WTC11 (cell line): Measurements from ENCODE around the gene GALNT16. TPM values are rescaled to one million over a fixed set of nuclear protein-coding genes. Genes with fewer than 3 reads are reported as not detected.
A peak's percentile ranks its signal among the peaks of the same experiment; 100 is the strongest.

Experiments
- ATAC-seq: fragments of 200-7000 bp; cut with Tn5 transposase; 2 replicates; pipeline ENCODE4 v1.10.0; 2021; ENCODE audit warnings: mild to moderate bottlenecking, moderate library complexity
- CTCF ChIA-PET: fragments of 300-600 bp; sonication (Branson Sonifier 250); formaldehyde crosslinking; loops from one replicate; lab custom pipeline; 2021; ENCODE audit warnings: antibody characterized with exemption; lab: Charles Lee
- POLR2A ChIA-PET: fragments of 350-600 bp; sonication (Branson Sonifier 250); formaldehyde crosslinking; loops from one replicate; lab custom pipeline; 2021; ENCODE audit warnings: antibody characterized with exemption; lab: Charles Lee
- DNase-seq: peaks from one replicate; pipeline ENCODE4 v3.0.0; 2021; ENCODE audit warnings: low spot score
- H3K27ac Mint-ChIP-seq: 2 replicates; pipeline ENCODE4 v1.8.0; 2021; ENCODE audit warnings: mixed read lengths
- H3K27me3 Mint-ChIP-seq: 2 replicates; pipeline ENCODE4 v1.8.0; 2021; ENCODE audit warnings: low read depth, mild to moderate bottlenecking, moderate library complexity, mixed read lengths
- H3K36me3 Mint-ChIP-seq: 2 replicates; pipeline ENCODE4 v1.8.0; 2021; ENCODE audit warnings: mixed read lengths
- H3K4me1 Mint-ChIP-seq: 2 replicates; pipeline ENCODE4 v1.8.0; 2022; ENCODE audit warnings: mixed read lengths
- H3K4me3 Mint-ChIP-seq: 2 replicates; pipeline ENCODE4 v1.8.0; 2021; ENCODE audit warnings: mild to moderate bottlenecking, moderate library complexity, mixed read lengths
- H3K9me3 Mint-ChIP-seq: 2 replicates; pipeline ENCODE4 v1.8.0; 2021; ENCODE audit warnings: mixed read lengths
- ARID4B ChIP-seq: sonication (generic); formaldehyde crosslinking; IDR thresholded peaks from 2 replicates; pipeline ENCODE4 v1.8.0; 2023; ENCODE audit warnings: missing genetic modification reagents, mild to moderate bottlenecking, borderline replicate concordance
- CBFB ChIP-seq: sonication (generic); formaldehyde crosslinking; IDR thresholded peaks from 2 replicates; pipeline ENCODE4 v1.8.1; 2022; ENCODE audit warnings: mild to moderate bottlenecking, low read depth, missing genetic modification reagents
- GRHL2 ChIP-seq: fragments of 250-450 bp; sonication (Bioruptor Pico); IDR thresholded peaks from 2 replicates; pipeline ENCODE4 v1.8.0; 2022; ENCODE audit warnings: mild to moderate bottlenecking, moderate library complexity; ENCODE audit not compliant: insufficient replicate concordance, severe bottlenecking
- IRF1 ChIP-seq: sonication (generic); formaldehyde crosslinking; IDR thresholded peaks from 2 replicates; pipeline ENCODE4 v1.8.0; 2023; ENCODE audit warnings: missing genetic modification reagents
- JAZF1 ChIP-seq: fragments of 250-450 bp; sonication (Bioruptor Pico); IDR thresholded peaks from 2 replicates; pipeline ENCODE4 v1.9.0; 2021; ENCODE audit warnings: moderate library complexity, mild to moderate bottlenecking, inconsistent platforms
- KAT7 ChIP-seq: sonication (generic); formaldehyde crosslinking; IDR thresholded peaks from 2 replicates; pipeline ENCODE4 v1.8.1; 2023; ENCODE audit warnings: missing genetic modification reagents, mild to moderate bottlenecking, borderline replicate concordance
- MLX ChIP-seq: sonication (generic); formaldehyde crosslinking; IDR thresholded peaks from 2 replicates; pipeline ENCODE4 v1.8.1; 2023; ENCODE audit warnings: mild to moderate bottlenecking, missing genetic modification reagents, moderate library complexity
- MXD4 ChIP-seq: fragments of 250-450 bp; sonication (Bioruptor Pico); IDR thresholded peaks from 2 replicates; pipeline ENCODE4 v1.8.0; 2021; ENCODE audit warnings: mild to moderate bottlenecking, moderate library complexity, borderline replicate concordance
- NFE2L1 ChIP-seq: sonication (generic); formaldehyde crosslinking; IDR thresholded peaks from 2 replicates; pipeline ENCODE4 v1.8.1; 2023; ENCODE audit warnings: missing genetic modification reagents
- NFYB ChIP-seq: sonication (generic); formaldehyde crosslinking; conservative IDR thresholded peaks from 2 replicates; pipeline ENCODE4 v1.8.0; 2022; ENCODE audit warnings: low read depth, missing genetic modification reagents
- RELA ChIP-seq: sonication (generic); formaldehyde crosslinking; IDR thresholded peaks from 2 replicates; pipeline ENCODE4 v1.8.1; 2022; ENCODE audit warnings: missing genetic modification reagents, mild to moderate bottlenecking, borderline replicate concordance
- SOX15 ChIP-seq: fragments of 250-450 bp; sonication (Bioruptor Pico); IDR thresholded peaks from 2 replicates; pipeline ENCODE4 v1.9.0; 2021; ENCODE audit warnings: mild to moderate bottlenecking
- STAT6 ChIP-seq: sonication (generic); formaldehyde crosslinking; conservative IDR thresholded peaks from 2 replicates; pipeline ENCODE4 v1.8.1; 2023; ENCODE audit warnings: mild to moderate bottlenecking, low read depth, missing genetic modification reagents, moderate library complexity
- USF1 ChIP-seq: sonication (generic); formaldehyde crosslinking; IDR thresholded peaks from 2 replicates; pipeline ENCODE4 v1.8.0; 2022; ENCODE audit warnings: mild to moderate bottlenecking, missing genetic modification reagents
- ZNF138 ChIP-seq: sonication (generic); formaldehyde crosslinking; conservative IDR thresholded peaks from 2 replicates; pipeline ENCODE4 v1.8.1; 2022; ENCODE audit warnings: mild to moderate bottlenecking, moderate library complexity, missing genetic modification reagents
- ZNF219 ChIP-seq: sonication (generic); formaldehyde crosslinking; IDR thresholded peaks from 2 replicates; pipeline ENCODE4 v1.8.0; 2023; ENCODE audit warnings: missing genetic modification reagents, mild to moderate bottlenecking, borderline replicate concordance
- ZNF263 ChIP-seq: sonication (generic); formaldehyde crosslinking; IDR thresholded peaks from 2 replicates; pipeline ENCODE4 v1.8.1; 2022; ENCODE audit warnings: low read depth, mild to moderate bottlenecking, moderate library complexity, missing genetic modification reagents
- ZNF425 ChIP-seq: fragments of 250-450 bp; sonication (Bioruptor Pico); conservative IDR thresholded peaks from 2 replicates; pipeline ENCODE4 v1.9.0; 2021; ENCODE audit warnings: mild to moderate bottlenecking
- ZNF512 ChIP-seq: sonication (generic); formaldehyde crosslinking; IDR thresholded peaks from 2 replicates; pipeline ENCODE4 v1.8.1; 2022; ENCODE audit warnings: missing genetic modification reagents, borderline replicate concordance
- total RNA-seq: library from RNA; stranded (reverse); gene quantifications from 3 replicates; pipeline ENCODE4 v1.2.3, GENCODE V29; 2021

Gene GALNT16
- total RNA-seq, 1 experiment from 2014 or later = 4.5 TPM

- DNase-seq (peak; percentile 6), ATAC-seq (no peak)
- Mint-ChIP-seq H3K4me1 (peaks cover 8% of the 10 kb centered on the region), H3K4me3 (no peak overlapping the region), H3K36me3 (no peaks in the 10 kb centered on the region), H3K27ac (no peak overlapping the region), H3K9me3 (no peaks in the 10 kb centered on the region), H3K27me3 (no peaks in the 10 kb centered on the region)
- ChIA-PET CTCF (interaction anchor here (2.2 kb wide), 1 partner anchor 19 kb away, joined by 7 read pairs; no protein-coding TSS in a partner anchor), POLR2A (no interaction called here)
- no peak for TF ChIP-seq JAZF1 (CRISPR knock-in tag)
- TF ChIP-seq NFYB (CRISPR knock-in tag) = no peak
- no peak for TF ChIP-seq CBFB (CRISPR knock-in tag)
- TF ChIP-seq ZNF219 = no peak
- no peak for TF ChIP-seq ZNF512
- TF ChIP-seq MXD4 (CRISPR knock-in tag) = no peak
- TF ChIP-seq ZNF138 (CRISPR knock-in tag) = no peak
- TF ChIP-seq IRF1 (CRISPR knock-in tag) = no peak
- TF ChIP-seq KAT7 (CRISPR knock-in tag) = no peak
- no peak for TF ChIP-seq ZNF425
- TF ChIP-seq USF1 (CRISPR knock-in tag) = no peak
Measured at GRCh38 chr14:69328317-69328716, 68.4 kb downstream of the GALNT16 start.

- POLR2A ChIA-PET = no interaction called here
- TF ChIP-seq MLX (CRISPR knock-in tag) (no peak), GRHL2 (no peak)
- TF ChIP-seq, all 79 proteins: peak for 0
- no peaks in the 10 kb centered on the region for H3K27me3 Mint-ChIP-seq
- CTCF ChIA-PET = interaction anchor here (0.5 to 2.2 kb wide), 2 partner anchors 18 to 175 kb away, joined by 3 to 7 read pairs; no protein-coding TSS in a partner anchor
- H3K4me3 Mint-ChIP-seq = no peak overlapping the region
- no peaks in the 10 kb centered on the region for H3K36me3 Mint-ChIP-seq
- peaks cover 3% of the 10 kb centered on the region for H3K4me1 Mint-ChIP-seq
- no peaks in the 10 kb centered on the region for H3K9me3 Mint-ChIP-seq
- DNase-seq (no peak), ATAC-seq (no peak)
- H3K27ac Mint-ChIP-seq = no peak overlapping the region
Measured at GRCh38 chr14:69328765-69329164, 68.8 kb downstream of the GALNT16 start.

GRCh38 chr14:69331206-69331605 is 71.2 kb downstream of the GALNT16 start:
- Mint-ChIP-seq H3K4me1 (no peaks in the 10 kb centered on the region), H3K4me3 (no peak overlapping the region), H3K36me3 (no peaks in the 10 kb centered on the region), H3K27me3 (no peaks in the 10 kb centered on the region), H3K27ac (no peak overlapping the region), H3K9me3 (no peaks in the 10 kb centered on the region)
- DNase-seq (no peak), ATAC-seq (no peak)
- ChIA-PET POLR2A (no interaction called here), CTCF (interaction anchor here (8.3 kb wide), 1 partner anchor 17 kb away, joined by 56 read pairs; no protein-coding TSS in a partner anchor)
- TF ChIP-seq NFE2L1 (no peak), STAT6 (CRISPR knock-in tag) (no peak), ZNF138 (CRISPR knock-in tag) (no peak), ARID4B (no peak), SOX15 (CRISPR knock-in tag) (no peak), ZNF263 (CRISPR knock-in tag) (no peak), RELA (CRISPR knock-in tag) (no peak)
